ENCODE measurements around the gene COX5B. TPM values are rescaled to one million over a fixed set of nuclear protein-coding genes. Genes with fewer than 3 reads are reported as not detected.
"Not testable (repeated sequence)": the region's sequence is repeated elsewhere in the genome, so short reads cannot be mapped to it uniquely, and the experiment has no call there.

Gene COX5B
- total and polyA plus RNA-seq, 9 of the 15 experiments (the other 6 are each of a cell fraction or from before 2014, with no cell fraction given): 154 to 1,424 (median 487) TPM

DNA sequence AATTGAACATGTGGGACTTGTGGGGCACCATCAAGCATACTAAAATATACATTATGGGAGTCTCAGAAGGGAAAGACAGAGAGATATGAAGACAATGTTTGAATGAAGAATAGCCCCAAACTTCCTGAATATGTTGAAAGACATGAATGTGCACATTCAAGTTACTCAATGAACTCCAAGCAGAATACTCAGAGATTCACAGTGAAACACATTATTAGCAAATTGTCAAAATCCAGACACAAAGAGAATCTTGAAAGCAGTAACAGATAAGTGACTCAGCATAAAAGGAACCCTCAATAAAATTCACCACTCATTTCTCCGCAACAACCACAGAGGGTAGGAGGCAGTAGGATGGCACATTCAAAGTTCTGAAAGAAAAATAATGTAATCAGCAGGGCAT is 32.4 kb downstream of the COX5B start (continued):
- TF ChIP-seq NFE2L1 (tag; IDR thresholded peaks at IDR 0.05; ENCODE audit: borderline replicate concordance, low read depth) (peak; percentile 90), RCOR1 (IDR thresholded peaks at IDR 0.05; ENCODE audit: borderline replicate concordance in 1 of 2, low read depth in 2 of 2, low read length in 2 of 2) (0 out of 4 replicates have a peak, but pooled peaks of 1 of the 2 experiments have one; percentile 22), JUND (IDR thresholded peaks at IDR 0.05; ENCODE audit: borderline replicate concordance, low read depth, low read length) (0 out of 2 replicates have a peak, but pooled peaks have one; percentile 11), JUND (tag; IDR thresholded peaks at IDR 0.05; ENCODE audit: borderline replicate concordance, low read depth, low read length) (no peak), MAFG (tag; conservative IDR thresholded peaks at IDR 0.05) (peak; percentile 98), NFE2 (IDR thresholded peaks at IDR 0.05; ENCODE audit: low read depth) (peak; percentile 90), DPF2 (IDR thresholded peaks at IDR 0.05) (peak; percentile 50), MAFF (IDR thresholded peaks at IDR 0.05; ENCODE audit: low read length) (peak; percentile 91), BACH1 (tag; IDR thresholded peaks at IDR 0.05) (peak; percentile 85), ARID1B (IDR thresholded peaks at IDR 0.05) (peak; percentile 52), C11orf30 (IDR thresholded peaks at IDR 0.05; ENCODE audit: low read depth) (peak; percentile 90), MAFK (IDR thresholded peaks at IDR 0.05; ENCODE audit: low read length) (peak; percentile 83), ZNF175 (CRISPR knock-in tag; IDR thresholded peaks at IDR 0.05; ENCODE audit: low read depth) (no peak)
- TF ChIP-seq, protein P1, sequence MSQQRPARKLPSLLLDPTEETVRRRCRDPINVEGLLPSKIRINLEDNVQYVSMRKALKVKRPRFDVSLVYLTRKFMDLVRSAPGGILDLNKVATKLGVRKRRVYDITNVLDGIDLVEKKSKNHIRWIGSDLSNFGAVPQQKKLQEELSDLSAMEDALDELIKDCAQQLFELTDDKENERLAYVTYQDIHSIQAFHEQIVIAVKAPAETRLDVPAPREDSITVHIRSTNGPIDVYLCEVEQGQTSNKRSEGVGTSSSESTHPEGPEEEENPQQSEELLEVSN (IDR thresholded peaks at IDR 0.05; ENCODE audit: borderline replicate concordance in 1 of 2, extremely low read depth in 1 of 2, insufficient read depth in 1 of 2, insufficient read length in 1 of 2, low read depth in 1 of 2, low read length in 1 of 2, poor library complexity in 1 of 2, severe bottlenecking in 1 of 2): no peak

- POLR2A ChIA-PET: interaction anchor here (0.7 to 1.0 kb wide), 3 partner anchors 24 to 328 kb away, joined by 3 read pairs; partner anchors contain the start of gene COX5B
Measured at GRCh38 chr2:97687235-97687634, 41.4 kb downstream of the COX5B start.

More at GRCh38 chr2:97687235-97687634, 41.4 kb downstream of the COX5B start:
- DNase-seq (ENCODE audit: extremely low read depth in 1 of 4, low spot score in 3 of 4); in situ Hi-C loops (cut with MboI); BruUV-seq (replicated peaks); FAIRE-seq; H3K9ac ChIP-seq (ENCODE audit: insufficient read depth in 1 of 2, low read depth in 2 of 2, low read length in 2 of 2); H4K20me1 ChIP-seq (replicated peaks; ENCODE audit: control insufficient read depth, insufficient read depth, low read length); H3K79me2 ChIP-seq (ENCODE audit: control insufficient read depth, insufficient read depth, low read length); H2AFZ ChIP-seq (ENCODE audit: low read depth, low read length); H3K4me2 ChIP-seq (ENCODE audit: insufficient read depth, low read length); H3K4me3 ChIP-seq; H3K27ac ChIP-seq (ENCODE audit: extremely low read depth, low read depth, low read length); H3K9me1 ChIP-seq (ENCODE audit: control insufficient read depth, insufficient read depth, low read length); H3K27me3 ChIP-seq (ENCODE audit: control insufficient read depth in 2 of 2, insufficient read depth in 2 of 2, low read length in 2 of 2); intact Hi-C loops (cut with micrococcal nuclease); CTCF ChIA-PET (ENCODE audit: low intra/inter-chr PET ratio); ATAC-seq; H3K4me1 ChIP-seq (replicated peaks in 1 of 2; ENCODE audit: control insufficient read depth in 2 of 2, insufficient read depth in 2 of 2, low read length in 2 of 2); H3K9me3 ChIP-seq (replicated peaks; ENCODE audit: control insufficient read depth, insufficient read depth, low read depth, low read length); H3K36me3 ChIP-seq (ENCODE audit: control insufficient read depth, insufficient read depth, low read length): not testable (repeated sequence)
- 50% methylated on average over 2 of the region's 3 CpGs for WGBS (ENCODE audit: insufficient coverage, low coverage, missing lambda C conversion rate)

All from K562 (cell line).